HG02623 (cell line): ENCODE measurements around the gene SUDS3.

Source experiments
- ATAC-seq: cut with Tn5 transposase; IDR thresholded peaks from one replicate; pipeline ENCODE4 v1.9.1; 2021; ENCODE audit warnings: moderate library complexity; ENCODE audit not compliant: unreplicated experiment

Gene SUDS3

DNA sequence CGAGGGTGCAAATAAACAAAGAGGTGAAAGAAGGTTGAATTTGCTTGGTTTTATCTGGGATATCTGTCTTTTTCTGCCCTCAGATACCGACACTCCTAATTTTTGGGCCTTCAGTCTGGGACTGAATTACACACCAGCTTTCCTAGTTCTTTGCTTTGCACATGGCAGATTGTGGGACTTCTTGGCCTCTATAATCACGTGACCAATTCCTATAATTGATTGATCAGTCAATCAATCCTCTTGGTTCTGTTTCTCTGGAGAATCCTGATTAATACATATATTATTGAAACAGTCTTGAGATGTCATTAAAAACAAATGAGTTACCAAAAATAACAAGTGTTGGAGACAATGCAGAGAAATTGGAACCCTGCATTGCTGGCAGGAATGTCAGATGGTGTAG lies 62.7 kb downstream of the SUDS3 start:
- ATAC-seq, result no peak

DNA sequence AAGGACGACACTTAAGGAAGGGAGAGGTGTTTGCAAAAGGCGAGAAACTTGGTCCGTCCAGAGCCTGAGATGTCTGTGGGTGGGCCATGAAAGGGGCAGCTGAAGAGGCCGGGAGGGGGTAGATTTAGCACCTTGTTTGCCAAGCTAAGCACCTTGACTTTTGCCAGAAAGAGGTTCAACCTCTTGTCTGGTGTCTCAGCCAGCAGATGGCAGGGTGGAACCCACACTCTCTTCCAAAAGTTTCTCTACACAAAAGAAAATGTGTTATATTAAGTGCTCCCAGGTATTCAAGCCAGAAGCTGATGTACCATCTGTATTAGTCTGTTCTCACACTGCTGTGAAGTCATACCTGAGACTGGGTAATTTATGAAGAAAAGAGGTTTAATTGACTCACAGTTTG lies 69.9 kb downstream of the SUDS3 start:
- ATAC-seq, result no peak

DNA sequence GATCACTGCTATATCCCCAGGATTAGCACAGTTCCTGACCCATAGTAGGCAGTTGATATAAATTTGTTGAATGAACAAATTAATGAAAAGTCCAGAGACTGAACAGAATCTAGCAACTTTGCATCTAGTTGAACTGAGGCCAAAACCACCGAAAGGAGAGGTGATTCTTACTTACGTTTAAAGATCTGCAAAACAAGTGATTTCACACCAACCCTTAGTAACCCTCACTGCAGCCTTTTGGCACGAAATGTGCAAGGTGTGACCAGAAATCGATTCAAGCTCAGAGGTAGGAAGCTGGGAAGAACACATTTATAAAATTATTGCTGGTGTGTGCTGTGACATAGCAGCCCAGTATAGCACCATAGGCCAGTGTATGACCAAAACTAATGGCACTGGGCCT lies 70.8 kb downstream of the SUDS3 start:
- no peak for ATAC-seq

DNA sequence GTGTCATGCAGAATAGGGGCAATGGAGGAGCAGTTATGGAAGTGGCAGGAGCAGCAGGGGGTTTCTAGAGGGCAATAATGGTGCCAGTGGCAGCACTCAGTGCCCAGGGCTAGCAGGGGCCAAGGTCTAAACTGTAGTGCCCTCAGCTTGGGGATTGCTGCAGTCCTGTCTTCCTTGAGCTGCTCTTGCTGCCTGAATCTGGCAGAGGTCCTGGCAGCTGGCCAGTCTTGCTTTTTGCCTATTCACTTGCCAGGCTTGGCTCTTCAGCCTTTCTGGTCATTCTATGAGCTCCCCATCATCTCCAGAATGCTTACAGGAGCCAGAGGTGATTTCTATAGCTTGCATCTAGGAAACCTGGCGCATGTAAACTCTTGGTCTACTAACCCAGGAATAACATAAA lies 72.0 kb downstream of the SUDS3 start:
- no peak for ATAC-seq

DNA sequence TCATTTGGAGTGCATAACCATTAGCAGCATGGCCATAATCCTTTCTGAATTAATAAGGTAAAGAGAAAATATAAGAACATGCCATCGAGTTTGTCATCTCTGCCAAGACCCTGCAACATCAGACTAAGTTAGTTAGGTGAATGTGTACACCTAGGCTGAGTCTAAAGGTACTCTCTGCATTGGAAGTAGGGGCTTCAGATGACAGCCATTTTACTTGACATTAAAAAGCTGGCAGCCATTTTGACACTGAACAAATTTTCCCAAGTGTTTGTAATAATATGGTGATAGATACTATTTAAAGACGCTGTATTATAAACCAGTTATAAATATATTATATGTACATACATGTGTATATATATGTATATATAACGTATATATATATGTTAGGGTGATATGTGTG lies 79.0 kb downstream of the SUDS3 start:
- no peak for ATAC-seq

DNA sequence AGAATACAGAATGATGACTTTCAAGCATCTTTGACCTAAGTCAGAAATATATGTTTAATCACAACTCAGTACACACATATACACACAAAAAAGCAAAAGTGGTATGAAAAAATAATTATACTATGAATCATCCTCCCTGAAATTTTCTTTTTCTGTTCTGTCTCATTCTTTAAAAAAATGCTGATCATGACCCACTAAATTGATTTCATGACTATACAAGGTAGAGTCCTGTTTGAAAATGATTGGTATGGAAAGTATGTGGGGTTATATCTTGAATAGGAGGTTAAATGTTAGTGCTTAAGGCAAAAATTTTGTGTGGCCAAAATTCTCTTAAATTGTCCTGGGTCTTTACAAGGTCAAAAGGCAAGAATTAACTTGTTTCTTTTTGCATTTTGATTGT lies 80.4 kb downstream of the SUDS3 start:
- no peak for ATAC-seq

DNA sequence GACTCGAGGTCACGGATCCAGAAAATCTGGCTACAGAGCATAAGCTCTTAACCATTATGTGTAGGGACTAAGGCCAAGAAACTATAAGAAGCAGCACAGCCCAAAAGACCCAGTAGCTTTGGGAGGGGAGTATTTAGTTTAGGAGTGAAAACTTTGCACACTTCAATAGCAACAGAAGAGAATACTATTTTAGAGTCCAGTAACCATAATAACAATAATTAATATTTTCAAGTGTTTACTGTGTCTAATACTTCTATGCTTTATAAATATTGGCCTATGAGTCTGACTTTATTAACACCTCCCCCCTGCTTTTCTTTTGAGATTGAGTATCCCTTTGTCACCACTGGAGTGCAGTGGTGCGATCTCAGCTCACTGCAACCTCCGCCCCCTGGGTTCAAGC lies 82.8 kb downstream of the SUDS3 start:
- no peak for ATAC-seq

DNA sequence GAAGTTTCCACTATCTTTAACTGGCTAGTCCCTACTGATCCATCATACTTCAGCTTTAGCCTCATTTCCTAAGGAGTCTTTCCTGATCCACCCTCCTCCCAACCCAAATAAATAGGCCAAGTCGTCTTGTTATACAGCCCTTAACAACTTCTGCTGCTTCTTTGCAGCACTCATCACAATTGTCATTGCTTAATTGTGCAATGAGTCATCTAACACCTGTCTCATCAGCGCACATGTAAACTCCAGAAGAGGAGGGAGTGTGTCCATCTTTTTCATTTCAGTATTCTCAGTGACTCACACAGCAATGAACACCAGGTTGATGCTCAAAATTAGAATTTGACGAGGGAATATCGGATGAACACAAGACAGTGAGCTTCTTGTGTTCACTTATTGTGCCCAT lies 87.3 kb downstream of the SUDS3 start:
- ATAC-seq, result no peak

DNA sequence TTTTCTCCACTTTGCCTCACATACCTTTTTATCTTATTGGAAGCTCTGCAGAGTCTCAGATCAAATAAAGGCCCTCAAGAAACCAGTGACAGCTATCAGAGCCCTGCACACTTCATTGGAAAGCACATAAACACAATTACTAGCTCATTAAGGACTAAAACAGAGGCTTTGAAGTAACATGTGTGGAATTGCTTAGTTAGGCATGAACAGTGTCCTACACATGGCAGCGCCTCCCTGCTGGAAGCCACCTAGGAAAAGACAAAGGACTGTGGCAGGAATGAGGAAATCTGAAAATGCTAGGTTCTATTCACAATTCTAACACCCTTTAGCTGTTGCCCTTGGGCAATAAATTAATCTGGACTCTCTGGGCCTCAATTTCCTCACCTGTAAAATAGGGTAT lies 89.4 kb downstream of the SUDS3 start:
- ATAC-seq, result no peak
